ENCODE data around the gene USH2A.

The USH2A gene

DNA sequence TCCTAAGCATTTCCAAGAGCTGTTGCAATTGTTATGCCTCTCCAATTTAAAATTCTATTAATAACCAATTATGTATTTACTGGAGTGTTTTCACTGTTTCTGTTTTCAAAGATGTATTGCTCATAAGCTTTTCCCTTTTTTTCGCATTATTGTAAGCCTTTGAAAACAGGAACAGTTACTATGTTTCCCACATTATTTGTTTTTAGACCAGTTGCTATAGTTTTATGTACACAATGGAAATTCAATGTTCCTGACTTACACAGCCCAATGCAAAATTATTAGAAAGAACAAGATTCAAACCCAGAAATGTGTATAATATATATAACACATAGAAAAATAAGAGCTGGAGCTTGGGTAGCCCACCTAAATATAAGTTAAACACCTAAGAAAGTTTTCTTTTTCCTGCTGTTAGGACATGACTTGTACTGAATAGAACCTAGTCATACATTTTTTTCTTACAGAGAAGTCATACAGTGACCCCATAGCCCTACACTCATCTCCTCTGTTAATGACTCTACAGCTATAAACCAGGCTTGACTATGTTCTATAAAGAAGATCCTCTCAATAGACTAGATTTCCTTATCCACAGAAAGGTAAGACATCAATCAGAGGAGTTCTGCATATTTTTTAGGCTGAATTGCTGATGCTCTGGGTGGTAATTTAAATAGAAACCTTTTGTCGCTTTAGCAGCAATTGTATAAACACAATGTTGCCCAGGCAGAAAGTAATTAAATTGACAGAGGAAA is 299.6 kb downstream of the USH2A start:
- Histone ChIP-seq H3K4me1 (ENCODE audit: control insufficient read depth in 5 of 5, insufficient read depth in 5 of 5, low read length in 5 of 5) (no peaks in the 10 kb centered on the region), H3K4me3 (ENCODE audit: low read depth in 1 of 5, low read length in 5 of 5) (no peak overlapping the region), H3K36me3 (ENCODE audit: control insufficient read depth in 5 of 5, insufficient read depth in 5 of 5, low read length in 5 of 5) (no peaks in the 10 kb centered on the region), H3K9ac (ENCODE audit: low read length in 5 of 5) (no peak overlapping the region), H3K27ac (ENCODE audit: low read depth, low read length) (no peak overlapping the region), H3K9me3 (ENCODE audit: control insufficient read depth in 5 of 5, low read length in 5 of 5) (no peaks in the 10 kb centered on the region), H3K27me3 (ENCODE audit: control insufficient read depth in 5 of 5, insufficient read depth in 4 of 5, low read length in 5 of 5) (no peaks in the 10 kb centered on the region)

DNA sequence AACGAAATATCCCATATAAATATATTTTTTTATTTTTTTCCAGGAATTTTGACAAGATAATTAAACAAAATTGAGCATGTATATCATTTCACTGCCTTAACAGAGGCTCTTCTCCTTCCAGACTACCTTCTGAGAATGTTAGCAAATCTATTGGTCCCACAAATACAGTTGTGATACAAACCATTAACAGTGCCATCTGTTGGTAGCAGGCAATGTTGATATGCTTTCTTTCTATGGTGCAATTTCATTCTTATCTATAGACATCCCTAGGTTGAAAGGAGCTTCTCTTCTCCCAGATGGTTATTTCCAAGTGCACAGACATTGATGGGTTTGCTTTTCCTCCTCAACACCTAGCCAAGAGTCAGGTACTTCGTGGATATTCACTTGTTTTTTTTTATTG is 303.6 kb downstream of the USH2A start:
- H3K9me3 ChIP-seq (ENCODE audit: control insufficient read depth in 5 of 5, low read length in 5 of 5), result no peaks in the 10 kb centered on the region
- H3K27ac ChIP-seq (ENCODE audit: low read depth, low read length), result no peak overlapping the region
- no peaks in the 10 kb centered on the region for H3K36me3 ChIP-seq (ENCODE audit: control insufficient read depth in 5 of 5, insufficient read depth in 5 of 5, low read length in 5 of 5)
- H3K4me3 ChIP-seq (ENCODE audit: low read depth in 1 of 5, low read length in 5 of 5), result no peak overlapping the region
- no peaks in the 10 kb centered on the region for H3K4me1 ChIP-seq (ENCODE audit: control insufficient read depth in 5 of 5, insufficient read depth in 5 of 5, low read length in 5 of 5)
- H3K27me3 ChIP-seq (ENCODE audit: control insufficient read depth in 5 of 5, insufficient read depth in 4 of 5, low read length in 5 of 5), result no peaks in the 10 kb centered on the region
- no peak overlapping the region for H3K9ac ChIP-seq (ENCODE audit: low read length in 5 of 5)

DNA sequence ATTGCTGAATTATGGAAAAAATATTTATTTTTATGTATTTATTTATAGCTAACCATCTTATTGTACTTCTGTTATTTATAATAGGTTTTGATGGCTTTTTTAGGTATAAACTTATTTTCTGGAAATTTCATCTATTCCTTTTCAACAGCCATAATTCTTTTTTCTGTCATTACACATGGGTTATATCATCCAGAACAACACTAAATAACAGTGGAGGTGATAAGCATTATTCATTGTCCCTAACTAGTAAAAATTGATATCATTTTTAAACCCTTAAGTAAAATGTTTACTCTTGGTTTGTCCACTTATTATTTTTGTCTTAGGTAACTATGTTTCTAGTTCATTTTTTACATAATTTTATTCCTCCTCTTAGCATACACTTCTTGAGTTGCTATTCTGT is 309.1 kb downstream of the USH2A start:
- Histone ChIP-seq H3K9ac (ENCODE audit: low read length in 5 of 5) (no peak overlapping the region), H3K9me3 (ENCODE audit: control insufficient read depth in 5 of 5, low read length in 5 of 5) (no peaks in the 10 kb centered on the region), H3K36me3 (ENCODE audit: control insufficient read depth in 5 of 5, insufficient read depth in 5 of 5, low read length in 5 of 5) (no peaks in the 10 kb centered on the region), H3K27me3 (ENCODE audit: control insufficient read depth in 5 of 5, insufficient read depth in 4 of 5, low read length in 5 of 5) (no peaks in the 10 kb centered on the region), H3K4me3 (ENCODE audit: low read depth in 1 of 5, low read length in 5 of 5) (no peak overlapping the region), H3K27ac (ENCODE audit: low read depth, low read length) (no peak overlapping the region), H3K4me1 (ENCODE audit: control insufficient read depth in 5 of 5, insufficient read depth in 5 of 5, low read length in 5 of 5) (no peaks in the 10 kb centered on the region)

GRCh38 chr1:216113181-216113580 is 310.1 kb downstream of the USH2A start:
- Histone ChIP-seq H3K4me3 (ENCODE audit: low read depth in 1 of 5, low read length in 5 of 5) (no peak overlapping the region), H3K27ac (ENCODE audit: low read depth, low read length) (no peak overlapping the region), H3K27me3 (ENCODE audit: control insufficient read depth in 5 of 5, insufficient read depth in 4 of 5, low read length in 5 of 5) (no peaks in the 10 kb centered on the region), H3K36me3 (ENCODE audit: control insufficient read depth in 5 of 5, insufficient read depth in 5 of 5, low read length in 5 of 5) (no peaks in the 10 kb centered on the region), H3K4me1 (ENCODE audit: control insufficient read depth in 5 of 5, insufficient read depth in 5 of 5, low read length in 5 of 5) (no peaks in the 10 kb centered on the region), H3K9ac (ENCODE audit: low read length in 5 of 5) (no peak overlapping the region), H3K9me3 (ENCODE audit: control insufficient read depth in 5 of 5, low read length in 5 of 5) (no peaks in the 10 kb centered on the region)

- no peaks in the 10 kb centered on the region for H3K36me3 ChIP-seq (ENCODE audit: control insufficient read depth in 5 of 5, insufficient read depth in 5 of 5, low read length in 5 of 5)
- H3K9ac ChIP-seq (ENCODE audit: low read length in 5 of 5), result no peak overlapping the region
- no peak overlapping the region for H3K4me3 ChIP-seq (ENCODE audit: low read depth in 1 of 5, low read length in 5 of 5)
- no peaks in the 10 kb centered on the region for H3K9me3 ChIP-seq (ENCODE audit: control insufficient read depth in 5 of 5, low read length in 5 of 5)
- H3K27ac ChIP-seq (ENCODE audit: low read depth, low read length), result no peak overlapping the region
- H3K4me1 ChIP-seq (ENCODE audit: control insufficient read depth in 5 of 5, insufficient read depth in 5 of 5, low read length in 5 of 5), result no peaks in the 10 kb centered on the region
- H3K27me3 ChIP-seq (ENCODE audit: control insufficient read depth in 5 of 5, insufficient read depth in 4 of 5, low read length in 5 of 5), result no peaks in the 10 kb centered on the region
These were observed 311.4 kb downstream of the USH2A start for GRCh38 chr1:216111842-216112241.

DNA sequence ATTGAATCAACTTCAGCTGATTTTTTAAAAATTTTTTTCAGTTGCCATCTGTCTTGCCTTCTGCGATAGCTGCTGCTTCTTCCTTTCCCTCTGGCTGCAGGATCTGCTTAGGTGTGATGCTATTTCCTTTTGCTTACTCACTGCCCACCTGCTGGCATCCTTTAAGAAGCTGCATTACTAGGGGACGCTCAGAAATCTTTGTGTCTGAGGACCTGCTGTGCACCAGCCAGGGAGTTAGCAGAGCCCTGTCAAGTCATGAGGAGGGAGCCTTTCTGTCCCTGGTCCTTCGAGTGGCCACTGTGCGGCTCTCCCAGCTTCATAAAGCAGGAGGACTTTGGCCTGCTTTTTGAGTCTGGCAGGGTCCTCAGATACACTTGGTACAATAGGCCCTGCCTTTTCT is 327.8 kb downstream of the USH2A start:
- no peaks in the 10 kb centered on the region for H3K36me3 ChIP-seq (ENCODE audit: control insufficient read depth in 5 of 5, insufficient read depth in 5 of 5, low read length in 5 of 5)
- H3K27ac ChIP-seq (ENCODE audit: low read depth, low read length), result no peak overlapping the region
- H3K9me3 ChIP-seq (ENCODE audit: control insufficient read depth in 5 of 5, low read length in 5 of 5), result no peaks in the 10 kb centered on the region
- H3K9ac ChIP-seq (ENCODE audit: low read length in 5 of 5), result no peak overlapping the region
- no peaks in the 10 kb centered on the region for H3K27me3 ChIP-seq (ENCODE audit: control insufficient read depth in 5 of 5, insufficient read depth in 4 of 5, low read length in 5 of 5)
- no peak overlapping the region for H3K4me3 ChIP-seq (ENCODE audit: low read depth in 1 of 5, low read length in 5 of 5)
- H3K4me1 ChIP-seq (ENCODE audit: control insufficient read depth in 5 of 5, insufficient read depth in 5 of 5, low read length in 5 of 5), result no peaks in the 10 kb centered on the region

- Histone ChIP-seq H3K27ac (ENCODE audit: low read depth, low read length) (no peak overlapping the region), H3K9ac (ENCODE audit: low read length in 5 of 5) (no peak overlapping the region), H3K27me3 (ENCODE audit: control insufficient read depth in 5 of 5, insufficient read depth in 4 of 5, low read length in 5 of 5) (no peaks in the 10 kb centered on the region), H3K4me3 (ENCODE audit: low read depth in 1 of 5, low read length in 5 of 5) (no peak overlapping the region), H3K4me1 (ENCODE audit: control insufficient read depth in 5 of 5, insufficient read depth in 5 of 5, low read length in 5 of 5) (no peaks in the 10 kb centered on the region), H3K36me3 (ENCODE audit: control insufficient read depth in 5 of 5, insufficient read depth in 5 of 5, low read length in 5 of 5) (no peaks in the 10 kb centered on the region), H3K9me3 (ENCODE audit: control insufficient read depth in 5 of 5, low read length in 5 of 5) (no peaks in the 10 kb centered on the region)
These were observed 332.7 kb downstream of the USH2A start for GRCh38 chr1:216090556-216090955.

DNA sequence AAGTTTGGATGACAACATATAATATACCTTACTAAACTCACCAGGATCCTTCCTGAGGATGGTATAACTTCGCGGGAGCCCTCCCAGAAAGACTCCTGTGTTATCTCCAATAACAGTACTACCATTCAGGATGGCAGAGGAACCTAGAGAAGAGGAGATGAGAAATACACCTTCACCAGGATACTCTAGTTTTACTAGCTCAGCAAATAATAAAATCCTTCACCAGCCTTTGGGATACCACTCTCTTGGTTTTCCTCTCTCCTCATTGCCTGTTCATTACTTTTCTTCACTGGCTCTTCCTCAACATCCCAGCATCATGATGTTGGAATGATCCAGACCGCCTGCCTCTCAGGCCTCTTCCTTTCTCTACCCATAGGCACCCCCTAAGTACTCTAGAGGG is 336.6 kb downstream of the USH2A start:
- Histone ChIP-seq H3K27ac (ENCODE audit: low read depth, low read length) (no peak overlapping the region), H3K9ac (ENCODE audit: low read length in 5 of 5) (no peak overlapping the region), H3K9me3 (ENCODE audit: control insufficient read depth in 5 of 5, low read length in 5 of 5) (no peaks in the 10 kb centered on the region), H3K4me1 (ENCODE audit: control insufficient read depth in 5 of 5, insufficient read depth in 5 of 5, low read length in 5 of 5) (no peaks in the 10 kb centered on the region), H3K27me3 (ENCODE audit: control insufficient read depth in 5 of 5, insufficient read depth in 4 of 5, low read length in 5 of 5) (no peaks in the 10 kb centered on the region), H3K4me3 (ENCODE audit: low read depth in 1 of 5, low read length in 5 of 5) (no peak overlapping the region), H3K36me3 (ENCODE audit: control insufficient read depth in 5 of 5, insufficient read depth in 5 of 5, low read length in 5 of 5) (no peaks in the 10 kb centered on the region)

- Histone ChIP-seq H3K36me3 (ENCODE audit: control insufficient read depth in 5 of 5, insufficient read depth in 5 of 5, low read length in 5 of 5) (no peaks in the 10 kb centered on the region), H3K27ac (ENCODE audit: low read depth, low read length) (no peak overlapping the region), H3K9me3 (ENCODE audit: control insufficient read depth in 5 of 5, low read length in 5 of 5) (no peaks in the 10 kb centered on the region), H3K9ac (ENCODE audit: low read length in 5 of 5) (no peak overlapping the region), H3K4me1 (ENCODE audit: control insufficient read depth in 5 of 5, insufficient read depth in 5 of 5, low read length in 5 of 5) (no peaks in the 10 kb centered on the region), H3K4me3 (ENCODE audit: low read depth in 1 of 5, low read length in 5 of 5) (no peak overlapping the region), H3K27me3 (ENCODE audit: control insufficient read depth in 5 of 5, insufficient read depth in 4 of 5, low read length in 5 of 5) (no peaks in the 10 kb centered on the region)
These were observed 341.8 kb downstream of the USH2A start for GRCh38 chr1:216081445-216081844.

DNA sequence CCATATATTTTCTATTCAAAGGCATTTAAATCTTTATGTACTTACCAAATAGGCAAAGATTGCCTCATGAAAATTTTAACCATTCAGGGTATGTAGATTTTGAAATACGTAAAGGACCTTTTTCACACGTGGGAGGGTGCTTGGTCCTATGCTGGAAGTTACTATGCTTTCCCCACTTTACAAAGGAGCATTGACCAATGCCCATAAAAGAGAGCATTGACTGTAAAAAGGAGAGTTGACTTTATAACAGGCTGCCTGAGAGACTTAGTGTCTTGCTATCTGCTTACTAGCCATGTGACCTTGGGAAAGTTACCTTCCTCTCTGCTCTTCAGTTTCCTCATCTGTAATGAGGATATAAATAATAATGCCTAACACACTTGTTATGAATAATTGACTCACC is 346.5 kb downstream of the USH2A start:
- no peak overlapping the region for H3K9ac ChIP-seq (ENCODE audit: low read length in 5 of 5)
- H3K4me1 ChIP-seq (ENCODE audit: control insufficient read depth in 5 of 5, insufficient read depth in 5 of 5, low read length in 5 of 5), result no peaks in the 10 kb centered on the region
- H3K4me3 ChIP-seq (ENCODE audit: low read depth in 1 of 5, low read length in 5 of 5), result no peak overlapping the region

GRCh38 chr1:216075339-216075738 is 347.9 kb downstream of the USH2A start:
- Histone ChIP-seq H3K27ac (ENCODE audit: low read depth, low read length) (no peak overlapping the region), H3K4me1 (ENCODE audit: control insufficient read depth in 5 of 5, insufficient read depth in 5 of 5, low read length in 5 of 5) (no peaks in the 10 kb centered on the region), H3K27me3 (ENCODE audit: control insufficient read depth in 5 of 5, insufficient read depth in 4 of 5, low read length in 5 of 5) (no peaks in the 10 kb centered on the region), H3K4me3 (ENCODE audit: low read depth in 1 of 5, low read length in 5 of 5) (no peak overlapping the region), H3K36me3 (ENCODE audit: control insufficient read depth in 5 of 5, insufficient read depth in 5 of 5, low read length in 5 of 5) (no peaks in the 10 kb centered on the region), H3K9ac (ENCODE audit: low read length in 5 of 5) (no peak overlapping the region), H3K9me3 (ENCODE audit: control insufficient read depth in 5 of 5, low read length in 5 of 5) (no peaks in the 10 kb centered on the region)

More for the DNA sequence above, 346.5 kb downstream of the USH2A start:
- no peaks in the 10 kb centered on the region for H3K36me3 ChIP-seq (ENCODE audit: control insufficient read depth in 5 of 5, insufficient read depth in 5 of 5, low read length in 5 of 5)
- no peaks in the 10 kb centered on the region for H3K27me3 ChIP-seq (ENCODE audit: control insufficient read depth in 5 of 5, insufficient read depth in 4 of 5, low read length in 5 of 5)
- H3K27ac ChIP-seq (ENCODE audit: low read depth, low read length), result no peak overlapping the region
- no peaks in the 10 kb centered on the region for H3K9me3 ChIP-seq (ENCODE audit: control insufficient read depth in 5 of 5, low read length in 5 of 5)

All from subcutaneous abdominal adipose tissue (tissue), 5 donors.